ENCODE results near the gene KCNJ10.

Gene KCNJ10

GRCh38 chr1:159955456-159955855 lies 114.5 kb downstream of the KCNJ10 start:
- no peak for DNase-seq

- DNase-seq: no peak
Observed at GRCh38 chr1:159953536-159954515, 116.1 kb downstream of the KCNJ10 start, which contains the start of gene SLAMF9. Gene SLAMF9, minus strand, starts transcription at chr1:159954237. Its CDS starts 100 bp downstream, at chr1:159954137.

- no peak for DNase-seq
Observed at GRCh38 chr1:159952932-159953331, 117.0 kb downstream of the KCNJ10 start.

- DNase-seq: no peak
Observed at GRCh38 chr1:159951551-159951950, 118.4 kb downstream of the KCNJ10 start.

GRCh38 chr1:159951016-159951415 lies 118.9 kb downstream of the KCNJ10 start:
- DNase-seq: no peak

- DNase-seq: no peak
Observed at GRCh38 chr1:159949981-159950381, 120.0 kb downstream of the KCNJ10 start.

GRCh38 chr1:159949123-159949522 lies 120.8 kb downstream of the KCNJ10 start:
- DNase-seq: no peak

All from NCI-H1694 (cell line).